Heart left ventricle (tissue), 16 donors: ENCODE measurements around the gene ODC1. TPM values are rescaled to one million over a fixed set of nuclear protein-coding genes. Genes with fewer than 3 reads are reported as not detected.

ENCODE experiments used
- ATAC-seq, 4 donors: fragments of 200-7000 bp; cut with Tn5 transposase; one replicate each; pipeline ENCODE4 v1.9.1; 2020 to 2022; ENCODE audit warnings: moderate library complexity in 4 of 4, mild to moderate bottlenecking in 3 of 4, moderate number of reproducible peaks in 1 of 4
- DNase-seq, 5 donors: peaks; one replicate each; pipeline ENCODE4 v3.0.0-alpha.2; 2020
- H3K27ac ChIP-seq, 12 donors: fragments of 200-600 bp; sonication (generic) in 4 of 12; one replicate each; pipeline versions ENCODE4 v1.5.0 to v1.8.0; 2016 to 2022; ENCODE audit warnings: mild to moderate bottlenecking in 2 of 12
- H3K27me3 ChIP-seq, 9 donors: fragments of 200-600 bp; sonication (generic) in 2 of 9; one replicate each; pipeline versions ENCODE4 v1.5.1 to v1.8.0; 2016 to 2022; ENCODE audit warnings: mild to moderate bottlenecking in 3 of 9
- H3K36me3 ChIP-seq, 9 donors: fragments of 200-600 bp; sonication (generic) in 2 of 9; one replicate each; pipeline versions ENCODE4 v1.5.0 to v1.8.0; 2018 to 2022; ENCODE audit warnings: mild to moderate bottlenecking in 2 of 9
- H3K4me1 ChIP-seq, 12 donors: fragments of 200-600 bp; sonication (generic) in 4 of 12; one replicate each; pipeline versions ENCODE4 v1.5.0 to v1.8.0; 2016 to 2022; ENCODE audit warnings: mild to moderate bottlenecking in 3 of 12
- H3K4me3 ChIP-seq, 12 donors: fragments of 200-600 bp; sonication (generic) in 4 of 12; one replicate each; pipeline versions ENCODE4 v1.5.0 to v1.8.0; 2017 to 2022; ENCODE audit warnings: mild to moderate bottlenecking in 9 of 12, moderate library complexity in 4 of 12
- H3K9me3 ChIP-seq, 12 donors: fragments of 200-600 bp; sonication (generic) in 4 of 12; one replicate each; pipeline versions ENCODE4 v1.5.0 to v1.8.0; 2016 to 2022; ENCODE audit warnings: mild to moderate bottlenecking in 1 of 12
- POLR2A ChIP-seq, 2 donors: fragments of 450-650 bp; IDR thresholded peaks; one replicate each; pipeline ENCODE4 v1.6.1; 2017; ENCODE audit warnings: antibody characterized with exemption in 2 of 2, mild to moderate bottlenecking in 2 of 2, moderate library complexity in 2 of 2
- WGBS, 4 donors: extraction: QIAGEN DNeasy Blood & Tissue Kit in 2 of 4; methylation state at CpG; one replicate each; pipeline versions ENCODE4 v1.1.5 to v1.1.7; 2013 to 2018; 5-methylcytosine and 5-hydroxymethylcytosine counted together
- intact Hi-C, 10 donors: fragments of 100-400 bp; cut with DNase I; formaldehyde crosslinking; loops; one replicate each; pipeline versions ENCODE4 v1.11.1 to v1.14.2; 2022
- polyA plus RNA-seq, 2 donors: library from polyadenylated mRNA; stranded (reverse); fragments of 200-250 nt; gene quantifications; one replicate each; pipeline ENCODE4 v1.2.3, GENCODE V29; 2013
- total RNA-seq, 9 donors: library from RNA; depleted of rRNA in 2 of 9; stranded (reverse); fragments of >200 nt in 2 of 9; fragmentation: NEBNext Ultra II Directional in 3 of 9; extraction: Animal tissue kit (Norgen Biotek cat#: 25700) in 3 of 9; gene quantifications; one replicate each; pipeline versions ENCODE4 v1.1.0 to v1.2.4, GENCODE V29; 2016 to 2023
- TF ChIP-seq, protein P1 (sequence below), 12 donors: fragments of 200-600 bp; sonication (generic) in 4 of 12; IDR thresholded peaks; one replicate each; pipeline versions ENCODE4 v1.5.0 to v1.8.0; 2018 to 2022; ENCODE audit warnings: antibody characterized with exemption in 12 of 12, mild to moderate bottlenecking in 5 of 12
- donor health status: ischemic (EF 13 %, LVEDD 7.1; RV severe dilation, severe dysfunction).
- donor health status: healthy with polysubstance abuse.
- donor health status: DM: no; HTN: yes; CAD: no.
- donor health status: DM: no; HTN: no; CAD: no.
- donor health status: ischemic (EF 25% LVEDD 6.9; RV normal size, moderate dysfunction).
- donor health status: ischemic (EF 25% LVEDD 5.7; RV mildly dilated, moderate dysfunction).
- donor health status: healthy.
- donor health status: DM: yes; HTN: yes; CAD: no.
- donor health status: ischemic (EF 35%, LVEDD 5.7; RV mildly dilated, moderate dysfunction).
- donor health status: nonischemic (EF 11% LVEDD 7.7; RV severe dilation, severe dysfunction).
- donor health status: DM: yes; HTN: yes; CAD: no.
- donor health status: PGD.
- donor health status: ischemic (EF 29% LVEDD 5.4; RV normal size, mild dysfunction).
- donor health status: nonischemic (EF 23%, LVEDD 6.1; RV moderate dilation, normal function).

Gene ODC1
- total and polyA plus RNA-seq, 11 donors: 6.1 to 103 (median 48.2) TPM

DNA sequence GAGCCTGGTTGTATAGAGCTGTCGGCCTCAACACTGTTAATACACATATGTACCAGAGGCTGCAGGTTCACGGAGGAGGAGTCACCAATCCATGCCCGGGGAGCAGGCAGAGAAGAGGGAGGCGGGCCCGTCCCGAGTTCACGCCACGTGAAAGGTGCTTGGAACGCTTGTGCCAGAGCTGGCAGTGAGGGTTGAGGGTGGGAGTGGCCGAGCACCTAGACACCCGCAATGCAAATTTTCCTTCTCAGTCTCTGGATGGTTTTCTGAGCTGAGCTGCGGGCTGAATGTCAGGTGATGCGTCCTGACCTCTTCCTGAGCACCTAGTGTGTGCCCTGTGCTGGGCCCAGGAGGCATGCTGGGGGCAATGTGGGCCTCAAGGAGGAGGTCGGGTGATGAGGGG, 52.2 kb downstream of the ODC1 start:
- no peaks in the 10 kb centered on the region for H3K9me3 ChIP-seq
- no peak for ATAC-seq
- intact Hi-C loops: no loop called here
- H3K27me3 ChIP-seq: no peaks in the 10 kb centered on the region
- no peak overlapping the region for H3K4me3 ChIP-seq
- 90 to 93% (median 91%) methylated on average over 14 of the region's 14 CpGs for WGBS, 4 donors
- no peak overlapping the region for H3K27ac ChIP-seq
- TF ChIP-seq POLR2A (IDR thresholded peaks at IDR 0.05): no peak
- TF ChIP-seq, protein P1, sequence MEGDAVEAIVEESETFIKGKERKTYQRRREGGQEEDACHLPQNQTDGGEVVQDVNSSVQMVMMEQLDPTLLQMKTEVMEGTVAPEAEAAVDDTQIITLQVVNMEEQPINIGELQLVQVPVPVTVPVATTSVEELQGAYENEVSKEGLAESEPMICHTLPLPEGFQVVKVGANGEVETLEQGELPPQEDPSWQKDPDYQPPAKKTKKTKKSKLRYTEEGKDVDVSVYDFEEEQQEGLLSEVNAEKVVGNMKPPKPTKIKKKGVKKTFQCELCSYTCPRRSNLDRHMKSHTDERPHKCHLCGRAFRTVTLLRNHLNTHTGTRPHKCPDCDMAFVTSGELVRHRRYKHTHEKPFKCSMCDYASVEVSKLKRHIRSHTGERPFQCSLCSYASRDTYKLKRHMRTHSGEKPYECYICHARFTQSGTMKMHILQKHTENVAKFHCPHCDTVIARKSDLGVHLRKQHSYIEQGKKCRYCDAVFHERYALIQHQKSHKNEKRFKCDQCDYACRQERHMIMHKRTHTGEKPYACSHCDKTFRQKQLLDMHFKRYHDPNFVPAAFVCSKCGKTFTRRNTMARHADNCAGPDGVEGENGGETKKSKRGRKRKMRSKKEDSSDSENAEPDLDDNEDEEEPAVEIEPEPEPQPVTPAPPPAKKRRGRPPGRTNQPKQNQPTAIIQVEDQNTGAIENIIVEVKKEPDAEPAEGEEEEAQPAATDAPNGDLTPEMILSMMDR (IDR thresholded peaks at IDR 0.05): no peak
- no peak for DNase-seq
- H3K4me1 ChIP-seq: peaks cover 0 to 52% (median 26%) of the 10 kb centered on the region in 12 donors
- no peaks in the 10 kb centered on the region for H3K36me3 ChIP-seq

- no peak for TF ChIP-seq POLR2A (IDR thresholded peaks at IDR 0.05)
- TF ChIP-seq, protein P1 (IDR thresholded peaks at IDR 0.05): no peak
- H3K27ac ChIP-seq: peak overlapping the region in 2 of 12 donors; percentile 13 to 20
- no peak for DNase-seq
- H3K27me3 ChIP-seq: no peaks in the 10 kb centered on the region
- intact Hi-C loops: no loop called here
- H3K36me3 ChIP-seq: no peaks in the 10 kb centered on the region
- H3K4me1 ChIP-seq: peaks cover 4 to 57% (median 31%) of the 10 kb centered on the region in 12 donors
- no peak for ATAC-seq
- no peaks in the 10 kb centered on the region for H3K9me3 ChIP-seq
- H3K4me3 ChIP-seq: no peak overlapping the region
- 84 to 99% (median 90%) methylated on average over 4 of the region's 4 CpGs for WGBS, 4 donors
These were observed 54.5 kb downstream of the ODC1 start for GRCh38 chr2:10393640-10393982.

- H3K4me1 ChIP-seq: peaks cover 4 to 53% (median 31%) of the 10 kb centered on the region in 12 donors
- WGBS, 4 donors: 67 to 79% (median 71%) methylated on average over 9 of the region's 9 CpGs
- no peaks in the 10 kb centered on the region for H3K9me3 ChIP-seq
- intact Hi-C loops: no loop called here
- H3K27ac ChIP-seq: peak overlapping the region in 5 of 12 donors; percentile 13 to 46 (median 14)
- H3K4me3 ChIP-seq: no peak overlapping the region
- ATAC-seq (peak in 1 of 4 donors; percentile 21), DNase-seq (no peak)
- H3K27me3 ChIP-seq: no peaks in the 10 kb centered on the region
- H3K36me3 ChIP-seq: no peaks in the 10 kb centered on the region
- TF ChIP-seq POLR2A (IDR thresholded peaks at IDR 0.05): no peak
- TF ChIP-seq, protein P1 (IDR thresholded peaks at IDR 0.05): no peak
These were observed 55.0 kb downstream of the ODC1 start for GRCh38 chr2:10392951-10393639.

DNA sequence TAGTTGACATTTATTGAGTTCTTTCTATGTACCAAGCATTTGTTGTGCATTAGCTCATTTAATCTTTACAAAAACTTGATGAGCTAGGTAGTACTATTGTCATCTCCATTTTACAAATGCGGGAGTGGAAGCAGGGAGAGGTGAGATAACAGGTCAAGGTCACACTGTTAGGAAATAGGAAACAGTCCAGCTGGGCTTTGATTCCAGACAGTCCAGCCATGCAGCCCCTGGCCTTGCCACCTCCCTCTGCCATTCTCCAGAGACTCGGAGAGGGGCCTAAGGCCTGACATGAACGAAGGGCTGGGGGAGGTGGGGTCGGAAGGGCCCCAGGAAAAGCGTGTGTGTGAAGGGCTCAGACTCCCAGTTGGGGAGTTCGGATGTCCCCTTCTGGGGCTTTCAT, 55.6 kb downstream of the ODC1 start:
- ATAC-seq: no peak
- Histone ChIP-seq H3K27me3 (no peaks in the 10 kb centered on the region), H3K36me3 (no peaks in the 10 kb centered on the region), H3K9me3 (no peaks in the 10 kb centered on the region), H3K4me1 (peaks cover 4 to 53% (median 30%) of the 10 kb centered on the region in 12 donors), H3K4me3 (no peak overlapping the region), H3K27ac (peak overlapping the region in 1 of 12 donors; percentile 14)
- 67 to 74% (median 71%) methylated on average over 6 of the region's 6 CpGs for WGBS, 4 donors
- intact Hi-C loops: no loop called here
- TF ChIP-seq, protein P1 (IDR thresholded peaks at IDR 0.05): no peak
- no peak for TF ChIP-seq POLR2A (IDR thresholded peaks at IDR 0.05)
- no peak for DNase-seq
